Activated T-cell treated with anti-CD3 and anti-CD28 coated beads, Interleukin-2, amount 50 U/mL, for 72 hours (primary cell): ENCODE results near the gene MEF2B. TPM values are rescaled to one million over a fixed set of nuclear protein-coding genes. Genes with fewer than 3 reads are reported as not detected.
"Not testable (repeated sequence)": the region's sequence is repeated elsewhere in the genome, so short reads cannot be mapped to it uniquely, and the experiment has no call there.

Experiments
- ATAC-seq, 2 donors: fragments of 150-1000 bp; cut with Tn5 transposase; replicated peaks in 1 of 2; 2 replicates each; pipeline ENCODE4 v1.10.0; 2021; ENCODE audit warnings: moderate library complexity in 2 of 2, mild to moderate bottlenecking in 1 of 2
- DNase-seq, 2 donors: peaks; one replicate each; pipeline ENCODE4 v3.0.0; 2021 to 2022; ENCODE audit warnings: mixed read lengths in 1 of 2
- H3K27ac Mint-ChIP-seq: one replicate; pipeline ENCODE4 v1.8.0; 2022; ENCODE audit warnings: mild to moderate bottlenecking, moderate library complexity, mixed read lengths
- H3K27me3 Mint-ChIP-seq: one replicate; pipeline ENCODE4 v1.8.0; 2022; ENCODE audit warnings: low read depth, mixed read lengths
- H3K36me3 Mint-ChIP-seq, 2 donors: one replicate each; pipeline ENCODE4 v1.8.0; 2022; ENCODE audit warnings: mixed read lengths in 2 of 2, mild to moderate bottlenecking in 1 of 2; ENCODE audit not compliant: insufficient read depth in 2 of 2
- H3K4me1 Mint-ChIP-seq: one replicate; pipeline ENCODE4 v1.8.0; 2022; ENCODE audit warnings: low read depth, mixed read lengths
- H3K4me3 Mint-ChIP-seq, 2 donors: one replicate each; pipeline ENCODE4 v1.8.0; 2022; ENCODE audit warnings: mild to moderate bottlenecking in 2 of 2, mixed read lengths in 2 of 2, moderate library complexity in 2 of 2
- H3K9me3 Mint-ChIP-seq, 2 donors: one replicate each; pipeline ENCODE4 v1.8.0; 2022; ENCODE audit warnings: mixed read lengths in 2 of 2
- total RNA-seq, 2 donors: library from RNA; stranded (reverse); gene quantifications; one replicate each; pipeline ENCODE4 v1.2.3, GENCODE V29; 2022

The MEF2B gene
- total RNA-seq, 2 donors from 2014 or later, result 2.1 to 6.4 TPM

GRCh38 chr19:19185853-19186740, 16.0 kb upstream of the MEF2B start:
- Mint-ChIP-seq H3K36me3 (peaks cover 9 to 20% of the 10 kb centered on the region in 2 donors), H3K27me3 (no peaks in the 10 kb centered on the region), H3K4me1 (peaks cover 34% of the 10 kb centered on the region), H3K9me3 (peaks cover 4 to 8% of the 10 kb centered on the region in 2 donors), H3K27ac (no peak overlapping the region), H3K4me3 (no peak overlapping the region)
- DNase-seq, result peak; percentile 48 to 65
- peak; percentile 64 to 78 for ATAC-seq

GRCh38 chr19:19181488-19181998, 11.5 kb upstream of the MEF2B start:
- H3K36me3 Mint-ChIP-seq, result peaks cover 6 to 25% of the 10 kb centered on the region in 2 donors

DNA sequence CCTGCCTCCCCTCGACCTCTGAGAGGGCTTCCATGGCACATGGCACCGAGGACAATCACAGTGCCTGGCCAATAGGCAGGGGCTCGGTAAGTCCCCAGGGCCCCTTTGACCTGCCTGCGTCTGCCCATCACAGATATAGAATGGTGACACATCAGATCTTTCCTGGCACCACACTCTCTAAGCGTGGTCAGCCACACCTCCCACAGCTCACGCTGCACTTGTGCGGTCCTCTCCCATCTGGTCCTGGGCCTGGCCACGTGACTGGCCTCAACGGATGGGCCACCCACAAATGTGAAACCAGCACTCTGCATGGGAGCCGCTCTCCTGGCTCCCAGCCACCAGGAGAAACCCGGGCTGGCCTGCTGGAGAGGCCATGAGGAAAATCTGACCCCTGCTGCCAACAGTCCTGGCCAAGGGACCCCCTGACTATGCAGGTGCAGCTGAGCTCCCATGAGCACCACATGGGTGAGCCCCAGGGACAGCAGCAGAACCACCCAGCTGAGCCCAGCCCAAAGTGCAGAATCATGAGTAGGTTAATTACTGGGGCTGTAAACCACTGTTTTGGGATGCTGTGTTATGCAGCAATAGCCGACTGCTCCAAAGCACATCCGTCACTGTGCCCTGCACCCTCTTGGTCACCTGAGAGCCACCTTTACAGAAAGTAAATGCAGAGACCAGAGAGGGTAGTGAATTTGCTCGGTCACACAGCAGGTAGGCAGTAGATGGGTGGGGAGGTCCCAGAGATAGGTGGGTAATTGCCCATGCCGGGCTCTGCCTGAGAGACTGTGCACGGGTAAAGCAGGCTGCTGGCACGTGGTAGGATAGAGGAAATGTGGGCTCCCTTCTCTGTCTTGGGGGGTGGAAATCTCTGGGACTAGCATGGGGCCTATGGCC, 9.7 kb upstream of the MEF2B start:
- Mint-ChIP-seq H3K36me3 (peaks cover 1 to 19% of the 10 kb centered on the region in 2 donors), H3K27me3 (no peaks in the 10 kb centered on the region), H3K9me3 (no peaks in the 10 kb centered on the region), H3K4me1 (peaks cover 6% of the 10 kb centered on the region), H3K4me3 (no peak overlapping the region), H3K27ac (no peak overlapping the region)
- DNase-seq, result no peak
- ATAC-seq, result no peak

More at GRCh38 chr19:19181488-19181998, 11.5 kb upstream of the MEF2B start:
- Mint-ChIP-seq H3K4me3 (no peak overlapping the region), H3K9me3 (peaks cover 1 to 4% of the 10 kb centered on the region in 2 donors), H3K27ac (no peak overlapping the region), H3K4me1 (peaks cover 7% of the 10 kb centered on the region), H3K27me3 (no peaks in the 10 kb centered on the region)
- ATAC-seq (no peak), DNase-seq (no peak)

DNA sequence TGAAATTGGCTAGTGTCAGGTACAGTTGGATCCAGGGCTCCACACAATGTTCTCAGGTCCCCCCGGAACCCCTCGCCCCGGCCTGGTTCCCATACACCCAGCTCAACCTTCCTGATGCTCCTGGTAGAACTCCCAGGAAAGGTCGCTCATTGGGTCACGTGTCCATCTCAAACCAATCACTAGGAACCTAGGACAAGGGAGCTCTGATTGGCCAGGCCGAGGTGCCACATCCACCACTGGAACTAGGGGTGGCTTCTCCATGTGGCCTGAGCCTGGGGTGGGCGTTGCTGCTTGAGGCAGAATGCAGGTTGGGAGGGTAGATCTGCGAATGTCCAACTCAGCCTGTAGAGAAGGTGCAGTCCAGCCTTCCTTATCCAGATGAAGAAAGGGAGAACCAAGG, 6.9 kb upstream of the MEF2B start:
- no peak for ATAC-seq
- Mint-ChIP-seq H3K4me3 (no peak overlapping the region), H3K27me3 (no peaks in the 10 kb centered on the region), H3K27ac (no peak overlapping the region), H3K4me1 (peaks cover 6% of the 10 kb centered on the region), H3K36me3 (peaks cover 0 to 15% of the 10 kb centered on the region in 2 donors), H3K9me3 (no peaks in the 10 kb centered on the region)
- no peak for DNase-seq

GRCh38 chr19:19173243-19173642, 3.2 kb upstream of the MEF2B start:
- not testable (repeated sequence) for H3K9me3 Mint-ChIP-seq, DNase-seq, H3K36me3 Mint-ChIP-seq, H3K27me3 Mint-ChIP-seq, ATAC-seq, H3K4me3 Mint-ChIP-seq, H3K27ac Mint-ChIP-seq
- peaks cover 19% of the 10 kb centered on the region for H3K4me1 Mint-ChIP-seq

GRCh38 chr19:19171821-19172532, 1.9 kb upstream of the MEF2B start:
- Mint-ChIP-seq H3K27ac (no peak overlapping the region), H3K36me3 (no peaks in the 10 kb centered on the region), H3K27me3 (no peaks in the 10 kb centered on the region), H3K4me3 (no peak overlapping the region), H3K4me1 (peaks cover 19% of the 10 kb centered on the region), H3K9me3 (no peaks in the 10 kb centered on the region)
- DNase-seq, result no peak
- ATAC-seq, result no peak

- no peaks in the 10 kb centered on the region for H3K9me3 Mint-ChIP-seq
- ATAC-seq (no peak), DNase-seq (no peak)
- H3K27me3 Mint-ChIP-seq, result no peaks in the 10 kb centered on the region
- no peak overlapping the region for H3K27ac Mint-ChIP-seq
- H3K4me1 Mint-ChIP-seq, result peaks cover 17% of the 10 kb centered on the region
- H3K4me3 Mint-ChIP-seq, result peak overlapping the region in 1 of 2 donors; percentile 64
- H3K36me3 Mint-ChIP-seq, result no peaks in the 10 kb centered on the region
These were observed 1.0 kb upstream of the MEF2B start for GRCh38 chr19:19170873-19171672.

DNA sequence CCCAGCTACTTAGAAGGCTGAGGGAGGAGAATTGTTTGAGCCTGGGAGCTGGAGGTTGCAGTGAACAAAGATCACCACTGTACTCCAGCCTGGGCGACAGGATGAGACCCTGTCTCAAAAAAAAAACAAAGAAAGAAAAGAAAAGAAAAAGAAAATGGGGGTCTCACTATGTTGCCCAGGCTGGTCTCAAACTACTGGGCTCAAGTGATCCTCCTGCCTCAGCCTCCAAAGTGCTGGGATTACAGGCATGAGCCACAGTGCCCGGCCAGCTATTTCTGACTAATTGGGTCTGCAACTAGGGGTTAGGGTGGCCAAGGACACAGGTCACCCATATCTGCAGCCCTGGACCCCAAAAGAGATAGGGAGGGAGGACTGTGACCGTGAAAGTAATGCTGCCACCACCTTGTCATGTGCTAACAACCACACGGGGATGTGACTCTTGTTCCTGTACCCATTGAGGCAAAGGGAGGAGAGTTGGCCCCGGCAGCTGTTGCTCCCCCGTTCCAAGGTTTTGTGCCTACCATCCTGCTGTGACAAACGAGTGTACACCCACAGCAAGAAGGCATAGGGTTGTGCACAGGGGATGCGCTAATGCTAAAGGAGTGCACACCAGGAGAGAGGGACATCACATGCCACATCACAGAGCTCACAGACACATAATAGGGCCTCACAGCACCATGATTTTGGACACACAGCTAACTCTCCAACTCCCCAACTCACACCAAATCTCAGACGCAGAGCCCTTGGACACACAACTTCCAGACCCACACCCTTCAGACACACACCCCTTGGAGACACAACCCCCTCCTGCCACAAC, 619 bp downstream of the MEF2B start:
- no peak for DNase-seq
- no peaks in the 10 kb centered on the region for H3K9me3 Mint-ChIP-seq
- no peak overlapping the region for H3K27ac Mint-ChIP-seq
- no peak for ATAC-seq
- H3K4me1 Mint-ChIP-seq, result peaks cover 13% of the 10 kb centered on the region
- H3K27me3 Mint-ChIP-seq, result no peaks in the 10 kb centered on the region
- no peaks in the 10 kb centered on the region for H3K36me3 Mint-ChIP-seq
- peak overlapping the region; percentile 57 to 64 for H3K4me3 Mint-ChIP-seq

DNA sequence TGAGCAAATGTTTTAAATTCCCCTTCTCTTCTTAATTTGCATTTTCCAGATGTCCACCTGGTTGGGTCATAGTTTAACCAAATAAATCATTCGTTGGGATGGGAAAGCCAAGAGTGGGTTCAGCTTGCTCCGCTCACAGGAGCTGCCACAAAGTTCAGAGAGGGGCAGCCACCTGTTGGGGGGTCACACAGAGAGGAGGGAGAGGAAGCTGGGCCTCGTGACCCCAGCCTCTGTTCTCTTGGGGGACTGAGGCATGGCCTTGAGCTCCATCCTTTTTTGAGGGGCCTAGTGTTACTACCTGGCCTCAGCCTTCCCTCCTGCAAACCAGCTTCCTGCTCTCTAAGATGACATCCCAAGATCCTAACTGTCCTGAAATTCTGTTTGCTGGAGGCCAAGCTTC, 2.5 kb downstream of the MEF2B start:
- ATAC-seq (no peak), DNase-seq (no peak)
- no peaks in the 10 kb centered on the region for H3K9me3 Mint-ChIP-seq
- H3K27me3 Mint-ChIP-seq, result no peaks in the 10 kb centered on the region
- H3K4me1 Mint-ChIP-seq, result peaks cover 13% of the 10 kb centered on the region
- no peak overlapping the region for H3K27ac Mint-ChIP-seq
- no peaks in the 10 kb centered on the region for H3K36me3 Mint-ChIP-seq
- H3K4me3 Mint-ChIP-seq, result no peak overlapping the region

DNA sequence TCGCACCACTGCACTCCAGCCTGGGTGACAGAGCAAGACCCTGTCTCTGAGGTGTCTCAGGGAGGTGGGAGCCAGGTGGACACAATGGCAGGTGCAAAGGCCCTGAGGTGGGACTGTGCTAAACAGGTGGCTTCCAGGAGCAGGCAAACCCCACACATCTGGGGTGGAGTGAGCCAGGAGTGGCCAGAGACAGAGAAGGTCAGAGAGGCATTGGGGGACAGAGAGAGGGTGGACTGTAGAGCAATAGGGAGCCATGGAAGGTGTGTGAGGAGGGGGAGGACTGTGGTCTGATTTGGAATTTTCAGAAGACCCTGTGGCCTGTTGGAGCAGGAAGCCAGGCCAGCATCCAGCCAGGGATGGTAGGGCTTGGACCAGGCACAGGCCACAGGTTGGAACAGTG, 4.7 kb downstream of the MEF2B start:
- no peaks in the 10 kb centered on the region for H3K36me3 Mint-ChIP-seq
- no peak overlapping the region for H3K27ac Mint-ChIP-seq
- no peak for DNase-seq
- H3K4me3 Mint-ChIP-seq, result no peak overlapping the region
- H3K9me3 Mint-ChIP-seq, result no peaks in the 10 kb centered on the region
- H3K4me1 Mint-ChIP-seq, result peaks cover under 1% of the 10 kb centered on the region
- ATAC-seq, result no peak
- H3K27me3 Mint-ChIP-seq, result no peaks in the 10 kb centered on the region

GRCh38 chr19:19162495-19162894, 7.6 kb downstream of the MEF2B start:
- Mint-ChIP-seq H3K4me3 (no peak overlapping the region), H3K36me3 (no peaks in the 10 kb centered on the region)

More at GRCh38 chr19:19162495-19162894, 7.6 kb downstream of the MEF2B start:
- Mint-ChIP-seq H3K27me3 (no peaks in the 10 kb centered on the region), H3K4me1 (no peaks in the 10 kb centered on the region), H3K9me3 (no peaks in the 10 kb centered on the region), H3K27ac (no peak overlapping the region)
- ATAC-seq (no peak), DNase-seq (no peak)
